GM23338 (cell line): ENCODE results near the gene FGFR3.

ENCODE experiments used
- CREB1 ChIP-seq: fragments of 250-450 bp; sonication (Bioruptor Pico); IDR thresholded peaks from 2 replicates; pipeline ENCODE4 v1.5.0; 2020; ENCODE audit warnings: low read depth, mild to moderate bottlenecking, moderate library complexity
- CTCF ChIP-seq, 2 experiments: fragments of 200-600 bp in 1 of 2; sonication (generic) in 1 of 2; conservative IDR thresholded peaks; 2 replicates each; pipeline versions ENCODE4 v1.5.1 to v1.6.1; 2016 to 2017; ENCODE audit warnings: antibody characterized with exemption in 2 of 2, low read depth in 2 of 2, mild to moderate bottlenecking in 2 of 2, moderate library complexity in 1 of 2
- EZH2 ChIP-seq: fragments of 200-600 bp; sonication (generic); IDR thresholded peaks from one replicate; pipeline ENCODE4 v1.8.0; 2017; ENCODE audit warnings: antibody characterized with exemption, mild to moderate bottlenecking, low read depth; ENCODE audit not compliant: unreplicated experiment
- EZH2phosphoT487 ChIP-seq: fragments of 200-600 bp; sonication (generic); IDR thresholded peaks from one replicate; pipeline ENCODE4 v1.8.1; 2018; ENCODE audit warnings: antibody characterized with exemption; ENCODE audit not compliant: unreplicated experiment
- JUNB ChIP-seq: IDR thresholded peaks from one replicate; pipeline ENCODE4 v1.6.1; 2016; ENCODE audit warnings: antibody characterized with exemption; ENCODE audit not compliant: unreplicated experiment
- NANOG ChIP-seq: IDR thresholded peaks from 2 replicates; pipeline ENCODE4 v1.6.1; 2016; ENCODE audit warnings: antibody characterized with exemption, borderline replicate concordance
- POLR2AphosphoS5 ChIP-seq: IDR thresholded peaks from 2 replicates; pipeline ENCODE4 v1.6.1; 2016; ENCODE audit warnings: antibody characterized with exemption, low read depth
- REST ChIP-seq: IDR thresholded peaks from one replicate; pipeline ENCODE4 v1.6.1; 2018; ENCODE audit warnings: antibody characterized with exemption; ENCODE audit not compliant: unreplicated experiment
- ZNF331 ChIP-seq: fragments of 250-450 bp; sonication (Bioruptor Pico); IDR thresholded peaks from 2 replicates; pipeline ENCODE4 v1.5.0; 2020; ENCODE audit warnings: low read depth, mild to moderate bottlenecking, moderate library complexity

- TF ChIP-seq CTCF (conservative IDR thresholded peaks at IDR 0.05; ENCODE audit: low read depth in 2 of 2) (no peak), NANOG (no peak), EZH2 (no peak), POLR2AphosphoS5 (no peak), CREB1 (CRISPR knock-in tag) (no peak), ZNF331 (CRISPR knock-in tag) (no peak), JUNB (no peak), REST (no peak), EZH2phosphoT487 (no peak)
These were observed 31.9 kb upstream of the FGFR3 start for GRCh38 chr4:1761130-1761689.
